ENCODE data around the gene TESMIN. TPM values are rescaled to one million over a fixed set of nuclear protein-coding genes. Genes with fewer than 3 reads are reported as not detected.

The TESMIN gene
- total RNA-seq, 1 donor from 2014 or later, result 1.1 TPM

DNA sequence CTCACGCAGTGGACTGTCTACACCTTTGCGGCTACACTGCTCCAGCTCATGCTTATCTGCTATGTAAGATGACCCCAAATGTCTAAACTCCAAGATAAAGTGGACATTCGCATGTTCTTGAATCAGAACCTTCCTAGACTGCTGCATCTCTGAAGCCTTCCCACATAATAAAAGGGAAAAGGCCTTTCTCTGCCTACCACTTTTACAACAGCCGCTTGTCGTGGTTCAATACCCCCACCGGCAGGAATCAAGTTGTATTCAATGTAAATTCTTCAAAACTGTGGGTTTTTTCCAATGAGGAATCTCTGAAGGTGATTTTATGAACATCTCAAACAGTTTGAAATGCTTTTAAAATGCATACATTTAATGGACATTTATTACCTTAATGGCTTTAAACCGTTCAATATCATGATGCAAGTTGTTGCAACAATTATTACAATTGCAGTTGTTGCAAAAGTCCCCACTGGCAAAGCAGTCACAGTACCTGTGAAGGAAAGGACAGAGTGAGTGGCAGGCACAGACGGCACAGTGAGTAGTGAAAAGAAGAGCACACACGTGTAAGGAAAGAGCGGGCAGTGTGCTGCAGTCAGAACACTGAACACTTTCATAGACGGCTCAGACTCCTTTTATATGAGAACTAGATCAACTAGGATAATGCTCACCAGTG, 35.7 kb downstream of the TESMIN start:
- Histone ChIP-seq H3K9me3 (ENCODE audit: insufficient read depth, low read depth, low read length) (peaks cover 7% of the 10 kb centered on the region), H3K4me1 (ENCODE audit: insufficient read depth, low read length) (no peaks in the 10 kb centered on the region), H3K27ac (ENCODE audit: low read depth, low read length) (no peak overlapping the region), H3K27me3 (ENCODE audit: insufficient read depth, low read length) (peaks cover 50% of the 10 kb centered on the region), H3K79me2 (ENCODE audit: insufficient read depth, low read length) (no peaks in the 10 kb centered on the region), H3K36me3 (ENCODE audit: insufficient read depth, low read length) (no peaks in the 10 kb centered on the region), H2AFZ (ENCODE audit: low read depth, low read length) (no peak overlapping the region), H3K4me3 (ENCODE audit: insufficient read depth, low read depth, low read length) (no peak overlapping the region), H4K20me1 (ENCODE audit: insufficient read depth, low read length) (no peaks in the 10 kb centered on the region), H3K9ac (ENCODE audit: low read length) (no peak overlapping the region), H3K4me2 (ENCODE audit: low read length) (no peak overlapping the region)
- no peak overlapping the region for H3K27ac Mint-ChIP-seq (ENCODE audit: unreplicated experiment)
- peaks cover 4% of the 10 kb centered on the region for H3K36me3 Mint-ChIP-seq (ENCODE audit: low read depth, unreplicated experiment)
- no peak for TF ChIP-seq EZH2 (IDR thresholded peaks at IDR 0.05; ENCODE audit: insufficient read depth, low read length)
- TF ChIP-seq CTCF (IDR thresholded peaks at IDR 0.05; ENCODE audit: insufficient read depth, low read depth, low read length), result no peak
- H3K9me3 Mint-ChIP-seq (ENCODE audit: unreplicated experiment), result peaks cover 25% of the 10 kb centered on the region
- DNase-seq (ENCODE audit: low read depth), result no peak
- no peak for FAIRE-seq
- no peak overlapping the region for H3K4me3 Mint-ChIP-seq (ENCODE audit: unreplicated experiment)
- H3K4me1 Mint-ChIP-seq (ENCODE audit: low read depth, unreplicated experiment), result no peaks in the 10 kb centered on the region
- peaks cover 35% of the 10 kb centered on the region for H3K27me3 Mint-ChIP-seq (ENCODE audit: low read depth, unreplicated experiment)

DNA sequence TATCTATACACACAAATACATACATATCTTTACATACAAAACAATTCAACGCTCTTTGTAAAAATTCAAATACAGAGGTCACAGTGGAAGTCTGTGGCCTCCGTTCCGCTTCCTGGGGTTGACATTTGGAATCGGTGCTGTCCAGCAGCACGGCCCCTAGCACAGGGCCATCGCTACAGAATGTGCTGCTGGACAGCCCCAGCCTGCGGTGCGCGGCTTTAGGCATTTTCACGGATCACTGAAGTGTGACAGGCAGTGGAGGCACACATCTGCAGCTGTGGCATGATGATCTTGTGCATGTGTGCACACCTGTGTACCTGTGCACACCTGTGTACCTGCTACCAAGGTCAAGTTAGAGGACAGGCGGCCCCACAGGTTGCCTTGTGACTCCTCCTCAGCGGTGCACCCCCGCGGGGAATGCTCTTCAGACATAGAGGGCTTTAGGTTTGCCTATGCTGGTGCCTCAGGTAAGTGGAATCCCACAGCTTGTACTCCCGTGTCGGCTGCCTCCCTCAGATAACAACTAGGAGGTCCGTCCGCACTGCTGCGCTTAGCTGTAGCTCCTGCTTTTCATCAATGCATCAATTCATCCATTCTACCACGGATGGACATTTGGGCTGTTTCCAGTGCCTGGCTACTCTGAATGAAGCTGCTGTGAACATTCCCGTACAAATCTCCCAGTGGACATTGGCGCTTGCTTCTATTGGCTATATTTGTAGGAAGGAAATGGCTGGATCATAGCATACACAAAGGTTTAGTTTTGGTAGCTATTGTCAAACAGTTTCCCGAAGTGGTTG, 37.1 kb downstream of the TESMIN start:
- H3K27me3 Mint-ChIP-seq (ENCODE audit: low read depth, unreplicated experiment), result peaks cover 32% of the 10 kb centered on the region

More for the DNA sequence above, 37.1 kb downstream of the TESMIN start:
- DNase-seq (ENCODE audit: low read depth) (no peak), FAIRE-seq (no peak)
- Histone ChIP-seq H3K36me3 (ENCODE audit: insufficient read depth, low read length) (no peaks in the 10 kb centered on the region), H3K4me2 (ENCODE audit: low read length) (no peak overlapping the region), H3K27ac (ENCODE audit: low read depth, low read length) (no peak overlapping the region), H4K20me1 (ENCODE audit: insufficient read depth, low read length) (no peaks in the 10 kb centered on the region), H3K4me1 (ENCODE audit: insufficient read depth, low read length) (no peaks in the 10 kb centered on the region), H3K9ac (ENCODE audit: low read length) (no peak overlapping the region), H2AFZ (ENCODE audit: low read depth, low read length) (no peak overlapping the region), H3K27me3 (ENCODE audit: insufficient read depth, low read length) (peaks cover 46% of the 10 kb centered on the region), H3K9me3 (ENCODE audit: insufficient read depth, low read depth, low read length) (peaks cover 3% of the 10 kb centered on the region), H3K79me2 (ENCODE audit: insufficient read depth, low read length) (no peaks in the 10 kb centered on the region), H3K4me3 (ENCODE audit: insufficient read depth, low read depth, low read length) (no peak overlapping the region)
- Mint-ChIP-seq H3K9me3 (ENCODE audit: unreplicated experiment) (peaks cover 16% of the 10 kb centered on the region), H3K27ac (ENCODE audit: unreplicated experiment) (no peak overlapping the region), H3K36me3 (ENCODE audit: low read depth, unreplicated experiment) (peaks cover 3% of the 10 kb centered on the region), H3K4me1 (ENCODE audit: low read depth, unreplicated experiment) (no peaks in the 10 kb centered on the region), H3K4me3 (ENCODE audit: unreplicated experiment) (no peak overlapping the region)
- TF ChIP-seq EZH2 (IDR thresholded peaks at IDR 0.05; ENCODE audit: insufficient read depth, low read length) (no peak), CTCF (IDR thresholded peaks at IDR 0.05; ENCODE audit: insufficient read depth, low read depth, low read length) (no peak)
